Small intestine (tissue), 7 donors: Measurements from ENCODE around the gene ITIH4. TPM values are rescaled to one million over a fixed set of nuclear protein-coding genes. Genes with fewer than 3 reads are reported as not detected.
A peak's percentile ranks its signal among the peaks of the same experiment; 100 is the strongest.

Experiments
- DNase-seq, 2 donors: peaks; one replicate each; pipeline versions ENCODE4 v3.0.0 to v3.0.0-alpha.2; 2013
- FAIRE-seq: peaks from 2 replicates; lab custom pipeline; 2012; peaks lifted over from hg19 to GRCh38; lab: Jason Lieb, UNC
- H3K27ac ChIP-seq, 3 donors: one replicate each; pipeline ENCODE4 v1.5.1; 2013; ENCODE audit warnings: low read length in 2 of 3, mild to moderate bottlenecking in 2 of 3, control low read depth in 1 of 3, inconsistent platforms in 1 of 3, low read depth in 1 of 3, moderate library complexity in 1 of 3
- H3K27me3 ChIP-seq, 3 donors: one replicate each; pipeline ENCODE4 v1.6.1; 2013; ENCODE audit warnings: low read length in 3 of 3, inconsistent platforms in 1 of 3; ENCODE audit not compliant: control insufficient read depth in 3 of 3, insufficient read depth in 3 of 3
- H3K36me3 ChIP-seq, 3 donors: one replicate each; pipeline ENCODE4 v1.6.1; 2013; ENCODE audit warnings: low read length in 3 of 3, inconsistent platforms in 1 of 3, low read depth in 1 of 3, mild to moderate bottlenecking in 1 of 3, moderate library complexity in 1 of 3; ENCODE audit not compliant: control insufficient read depth in 3 of 3, insufficient read depth in 2 of 3
- H3K4me1 ChIP-seq, 3 donors: one replicate each; pipeline ENCODE4 v1.6.1; 2013; ENCODE audit warnings: low read length in 2 of 3, inconsistent platforms in 1 of 3, low read depth in 1 of 3, mild to moderate bottlenecking in 1 of 3, moderate library complexity in 1 of 3; ENCODE audit not compliant: control insufficient read depth in 3 of 3, insufficient read depth in 2 of 3
- H3K4me3 ChIP-seq, 3 donors: one replicate each; pipeline ENCODE4 v1.5.1; 2013; ENCODE audit warnings: low read length in 3 of 3, control low read depth in 1 of 3, inconsistent platforms in 1 of 3, low read depth in 1 of 3, mild to moderate bottlenecking in 1 of 3, moderate library complexity in 1 of 3
- H3K9me3 ChIP-seq, 2 donors: one replicate each; pipeline ENCODE4 v1.6.1; 2013; ENCODE audit warnings: low read depth in 1 of 2, low read length in 1 of 2; ENCODE audit not compliant: control insufficient read depth in 2 of 2, insufficient read depth in 1 of 2
- WGBS, 3 donors: extraction: QIAGEN DNeasy Blood & Tissue Kit; methylation state at CpG; one replicate each; pipeline ENCODE4 v1.1.7; 2013; 5-methylcytosine and 5-hydroxymethylcytosine counted together
- polyA plus RNA-seq, 4 donors: library from polyadenylated mRNA; stranded (reverse) in 3 of 4; unstranded in 1 of 4; fragments of 200-250 nt in 3 of 4; fragments of 120-200 nt in 1 of 4; gene quantifications; one replicate each; pipeline versions ENCODE4 v1.2.1 to v1.2.3, GENCODE V29; 2013
- donor health status: healthy with polysubstance abuse.
- donor health status: control.
- donor health status: control.
- donor health status: Bipolar disorder and iron deficiency.
- donor health status: healthy.

ITIH4 gene
- polyA plus RNA-seq, 4 donors: 0.67 to 4.9 (median 2.8) TPM

DNA sequence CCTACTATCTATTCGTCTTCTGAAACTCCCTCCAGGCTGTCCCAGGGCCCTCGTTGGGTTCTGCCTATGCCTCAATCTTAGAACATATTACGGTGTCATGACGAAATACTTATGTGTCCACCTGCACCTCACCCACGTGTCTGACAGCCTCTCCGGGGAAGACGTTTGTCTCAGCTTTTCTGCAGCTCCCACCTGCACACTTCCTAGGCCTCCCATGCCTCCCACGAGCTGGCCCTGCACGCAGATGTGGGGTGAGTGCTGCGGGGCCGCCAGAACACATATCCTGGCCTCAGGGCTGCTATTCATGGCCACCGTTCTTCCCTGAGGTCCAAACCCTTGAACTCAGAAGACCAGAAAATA lies 11.5 kb upstream of the ITIH4 start:
- Histone ChIP-seq H3K27me3 (no peaks in the 10 kb centered on the region), H3K4me3 (no peak overlapping the region), H3K36me3 (peaks cover 0 to 44% (median 0%) of the 10 kb centered on the region in 3 donors), H3K9me3 (no peaks in the 10 kb centered on the region), H3K4me1 (peaks cover 0 to 7% (median 0%) of the 10 kb centered on the region in 3 donors), H3K27ac (no peak overlapping the region)
- FAIRE-seq: no peak
- WGBS, 3 donors: 80 to 85% (median 85%) methylated on average over 12 of the region's 12 CpGs
- no peak for DNase-seq

DNA sequence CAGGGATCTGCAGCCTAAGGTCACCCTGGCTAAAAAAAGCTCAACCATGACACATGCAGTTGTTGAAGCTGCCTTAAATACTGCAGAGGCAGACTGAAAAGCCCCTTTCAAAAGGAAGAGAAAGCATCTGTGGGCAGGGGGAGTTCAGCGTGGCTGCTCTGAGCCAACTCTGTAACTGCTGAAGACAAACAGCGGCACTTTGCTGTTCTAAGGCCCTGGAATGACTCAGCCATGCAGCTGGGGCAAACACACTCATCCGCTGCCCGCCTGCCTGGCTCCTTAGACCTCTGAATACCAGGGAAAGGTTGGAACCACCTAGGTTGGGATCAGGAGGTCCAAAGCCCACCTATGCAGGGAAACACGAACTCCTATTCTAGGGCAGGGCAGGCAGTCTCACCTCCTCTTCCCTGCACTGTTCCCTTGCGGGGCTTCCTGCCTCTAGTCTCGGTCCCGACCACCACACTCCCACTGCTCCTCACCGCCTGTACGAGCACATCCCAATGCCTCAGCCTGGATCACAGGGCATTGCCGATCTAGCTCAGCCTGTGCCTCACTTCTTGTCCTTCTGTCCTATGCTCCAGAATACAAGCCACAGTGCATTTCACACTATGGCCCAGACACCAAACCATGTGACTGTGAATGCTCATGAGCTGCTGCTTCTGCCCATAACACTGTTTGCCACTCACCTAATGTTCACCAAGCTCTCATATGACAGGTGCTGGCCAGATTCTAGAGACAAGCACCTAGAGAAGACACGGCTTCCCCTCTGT lies 10.9 kb upstream of the ITIH4 start:
- FAIRE-seq (no peak), DNase-seq (no peak)
- WGBS, 3 donors: 92 to 96% (median 93%) methylated on average over 12 of the region's 12 CpGs
- H3K27me3 ChIP-seq: no peaks in the 10 kb centered on the region
- peaks cover 0 to 7% (median 0%) of the 10 kb centered on the region in 3 donors for H3K4me1 ChIP-seq
- peaks cover 0 to 45% (median 0%) of the 10 kb centered on the region in 3 donors for H3K36me3 ChIP-seq
- H3K9me3 ChIP-seq: no peaks in the 10 kb centered on the region
- no peak overlapping the region for H3K4me3 ChIP-seq
- no peak overlapping the region for H3K27ac ChIP-seq

DNA sequence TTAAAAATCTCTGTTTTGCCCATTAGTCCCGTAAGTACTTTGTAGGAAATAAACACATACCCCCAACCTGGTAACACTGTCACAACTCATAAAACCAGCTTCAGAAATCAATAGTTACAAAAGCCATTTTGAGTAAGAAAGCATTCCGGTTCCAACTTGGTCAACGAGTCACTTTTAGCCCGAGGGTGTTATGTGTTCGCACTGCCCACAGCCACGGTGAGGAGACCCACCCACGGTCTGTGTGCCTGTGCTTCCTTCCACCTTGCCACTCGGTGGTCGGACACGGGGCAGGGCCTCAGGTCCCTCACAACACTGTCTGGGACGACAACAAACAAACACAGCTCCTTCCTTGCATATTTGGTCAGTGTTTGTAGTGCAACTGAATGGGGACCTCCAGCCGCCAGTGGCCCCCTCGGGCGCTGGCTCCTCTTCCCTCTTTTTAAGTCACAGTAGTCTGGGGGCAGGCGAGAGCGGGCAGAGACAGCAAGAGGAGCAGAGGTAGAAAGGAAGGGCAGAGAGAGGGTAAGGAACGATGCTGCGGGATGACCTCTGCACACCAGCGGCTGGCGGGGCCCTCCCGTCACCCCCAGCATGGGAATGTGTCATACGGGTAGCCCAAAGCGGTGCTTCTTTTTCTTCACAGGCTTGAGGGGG lies 9.5 kb upstream of the ITIH4 start:
- DNase-seq (no peak), FAIRE-seq (no peak)
- WGBS, 3 donors: 88 to 90% (median 88%) methylated on average over 22 to 23 of the region's 23 CpGs
- no peaks in the 10 kb centered on the region for H3K27me3 ChIP-seq
- H3K9me3 ChIP-seq: no peaks in the 10 kb centered on the region
- H3K4me1 ChIP-seq: peaks cover 0 to 1% (median 0%) of the 10 kb centered on the region in 3 donors
- H3K4me3 ChIP-seq: no peak overlapping the region
- H3K36me3 ChIP-seq: peaks cover 0 to 51% (median 0%) of the 10 kb centered on the region in 3 donors
- H3K27ac ChIP-seq: no peak overlapping the region

DNA sequence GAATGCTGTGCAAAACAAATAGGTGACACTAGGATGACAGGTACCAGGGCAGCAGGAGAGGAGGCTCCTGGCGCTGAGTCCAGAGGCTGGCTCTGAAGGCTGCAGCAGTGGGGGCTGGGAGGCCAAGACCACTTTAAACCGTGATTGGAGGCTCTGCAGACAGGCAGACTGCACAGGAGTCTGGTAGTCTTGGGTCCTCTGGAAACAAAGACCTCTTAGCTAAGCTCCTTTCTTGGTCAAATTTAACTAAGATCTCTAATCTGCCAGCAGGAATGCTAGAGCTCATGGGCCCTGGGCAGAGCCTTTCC lies 8.8 kb upstream of the ITIH4 start:
- Histone ChIP-seq H3K4me1 (no peaks in the 10 kb centered on the region), H3K27me3 (no peaks in the 10 kb centered on the region), H3K4me3 (no peak overlapping the region), H3K36me3 (peaks cover 0 to 54% (median 0%) of the 10 kb centered on the region in 3 donors), H3K27ac (no peak overlapping the region), H3K9me3 (no peaks in the 10 kb centered on the region)
- 78 to 83% (median 79%) methylated on average over 2 of the region's 2 CpGs for WGBS, 3 donors
- no peak for DNase-seq
- FAIRE-seq: no peak

DNA sequence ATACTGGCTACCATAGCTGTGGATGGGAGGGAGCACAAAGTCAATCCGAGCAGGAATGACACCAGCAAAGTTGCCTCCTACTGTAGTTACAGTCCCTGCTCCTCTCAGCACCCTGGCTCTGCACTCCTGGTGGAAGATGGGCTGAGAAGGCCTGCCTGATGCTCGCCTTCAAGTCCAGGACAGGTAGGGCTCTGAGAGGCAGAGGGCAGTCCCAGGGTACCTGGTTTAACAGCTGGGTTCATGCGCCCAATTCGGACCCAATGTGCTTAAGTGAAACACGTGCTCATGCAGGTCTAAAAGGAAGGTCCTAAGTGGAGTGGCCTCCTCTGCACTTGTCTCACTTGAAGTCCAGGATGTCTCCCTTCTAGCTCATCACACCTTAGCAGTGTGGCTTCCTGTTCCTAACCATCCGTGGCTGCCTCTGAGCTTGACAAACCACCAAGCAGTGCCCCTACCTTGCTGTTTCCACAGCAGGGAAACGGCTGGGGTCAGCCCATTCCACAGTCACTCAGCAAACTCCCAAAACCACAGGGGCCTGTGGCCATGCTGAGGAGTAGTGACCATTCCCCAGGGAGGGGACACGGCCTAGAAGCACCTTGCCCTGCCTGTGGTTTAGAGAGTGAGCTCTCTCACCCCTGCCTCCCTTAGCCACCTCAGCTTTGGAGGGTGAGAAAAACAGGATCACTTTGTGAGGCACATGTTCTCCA lies 8.2 kb upstream of the ITIH4 start:
- Histone ChIP-seq H3K4me1 (no peaks in the 10 kb centered on the region), H3K4me3 (no peak overlapping the region), H3K27ac (no peak overlapping the region), H3K9me3 (no peaks in the 10 kb centered on the region), H3K36me3 (peaks cover 0 to 54% (median 0%) of the 10 kb centered on the region in 3 donors), H3K27me3 (no peaks in the 10 kb centered on the region)
- no peak for FAIRE-seq
- WGBS, 3 donors: 80 to 91% (median 84%) methylated on average over 8 of the region's 8 CpGs
- peak in 1 of 2 donors; percentile 7 for DNase-seq

DNA sequence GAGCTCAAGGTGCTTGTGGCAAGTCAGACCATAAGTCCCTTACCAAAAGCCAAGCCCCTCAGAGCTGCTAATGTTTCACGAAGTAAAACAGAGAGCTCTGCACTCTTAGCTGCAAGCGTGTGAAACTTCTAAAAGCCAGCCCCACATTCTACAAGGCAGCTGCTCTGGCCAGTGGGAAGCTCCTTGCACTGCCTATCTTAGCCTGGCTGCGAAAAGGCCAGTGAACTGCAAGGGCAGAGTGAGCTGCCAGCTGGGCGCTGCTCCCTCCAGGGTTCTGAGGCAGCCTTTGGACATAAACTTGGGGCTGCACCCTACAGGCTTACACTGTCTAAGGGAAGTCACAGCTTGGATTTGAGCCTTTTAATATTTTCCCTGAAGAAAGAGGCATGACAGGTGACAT lies 6.5 kb upstream of the ITIH4 start:
- no peak overlapping the region for H3K4me3 ChIP-seq
- no peaks in the 10 kb centered on the region for H3K9me3 ChIP-seq
- H3K27me3 ChIP-seq: no peaks in the 10 kb centered on the region
- H3K27ac ChIP-seq: no peak overlapping the region
- H3K4me1 ChIP-seq: no peaks in the 10 kb centered on the region
- peaks cover 0 to 43% (median 0%) of the 10 kb centered on the region in 3 donors for H3K36me3 ChIP-seq
- DNase-seq (no peak), FAIRE-seq (no peak)
- 89 to 94% (median 93%) methylated on average over 4 of the region's 4 CpGs for WGBS, 3 donors

DNA sequence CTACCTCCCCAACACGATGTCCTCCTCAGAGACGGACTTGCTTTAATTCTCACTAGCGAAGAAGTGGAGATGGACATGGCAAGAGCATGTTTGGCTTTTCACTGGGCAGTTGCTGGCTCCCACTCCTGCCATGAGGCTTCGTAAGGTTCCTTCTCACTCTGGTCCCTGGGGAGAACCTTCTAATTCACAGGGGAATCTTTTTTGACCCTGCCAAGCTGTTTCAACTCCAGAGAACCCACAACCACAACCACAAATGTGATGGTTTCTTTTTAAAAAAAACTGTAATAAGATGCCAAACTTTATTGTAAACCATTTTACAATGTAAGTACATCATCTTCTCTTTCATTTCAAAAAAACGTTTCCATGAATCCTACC lies 6.0 kb upstream of the ITIH4 start:
- Histone ChIP-seq H3K9me3 (no peaks in the 10 kb centered on the region), H3K4me1 (no peaks in the 10 kb centered on the region), H3K27me3 (no peaks in the 10 kb centered on the region), H3K4me3 (no peak overlapping the region), H3K36me3 (peaks cover 0 to 38% (median 0%) of the 10 kb centered on the region in 3 donors), H3K27ac (no peak overlapping the region)
- WGBS, 3 donors: 89 to 96% (median 95%) methylated on average over 5 of the region's 5 CpGs
- FAIRE-seq (no peak), DNase-seq (no peak)

DNA sequence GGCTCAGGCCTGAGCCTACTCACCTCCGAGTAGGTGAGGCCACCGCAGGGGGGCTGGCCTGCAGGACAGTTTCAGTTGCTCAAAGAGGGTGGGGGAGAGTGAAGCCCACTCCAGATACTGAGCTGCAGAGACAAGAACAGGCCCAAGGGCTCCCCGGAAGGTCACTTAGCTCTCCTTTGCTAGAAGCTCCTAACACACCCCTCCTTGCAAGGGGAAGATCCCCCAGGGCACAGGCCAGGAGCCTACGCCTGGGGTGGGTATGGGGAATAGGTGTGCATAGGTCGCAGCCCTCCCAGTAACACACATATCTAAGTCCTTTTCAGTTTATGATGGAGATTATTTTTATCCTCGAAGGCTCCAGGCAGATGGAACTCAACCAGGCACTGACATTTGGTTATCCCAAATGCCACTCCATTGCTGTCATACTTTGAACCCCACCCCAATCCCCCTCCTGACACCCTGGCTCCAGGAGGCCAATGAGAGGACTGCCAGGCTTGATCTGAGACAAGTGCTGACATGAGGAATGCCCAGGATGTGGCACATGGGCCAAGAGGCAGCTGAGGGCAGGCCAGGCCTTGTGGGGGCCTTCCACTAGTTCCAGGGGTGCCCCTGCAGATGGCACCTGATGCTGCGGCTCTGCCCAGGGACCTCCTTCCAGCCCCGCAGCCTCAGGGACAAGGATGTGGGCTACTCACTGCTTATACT lies 5.4 kb upstream of the ITIH4 start:
- Histone ChIP-seq H3K27ac (no peak overlapping the region), H3K4me1 (no peaks in the 10 kb centered on the region), H3K4me3 (no peak overlapping the region), H3K36me3 (peaks cover 0 to 32% (median 0%) of the 10 kb centered on the region in 3 donors), H3K27me3 (no peaks in the 10 kb centered on the region), H3K9me3 (no peaks in the 10 kb centered on the region)
- DNase-seq (no peak), FAIRE-seq (no peak)
- 85 to 90% (median 86%) methylated on average over 8 of the region's 8 CpGs for WGBS, 3 donors
